NCI-H510A treated with DMSO at 0.1 percent for 48 hours (cell line): ENCODE measurements around the gene KRTAP1-1.
"Not testable (repeated sequence)": the region's sequence is repeated elsewhere in the genome, so short reads cannot be mapped to it uniquely, and the experiment has no call there.

Experiments
- DNase-seq: peaks from one replicate; lab custom pipeline; 2025; lab: John Stamatoyannopoulos, UW

KRTAP1-1 gene

GRCh38 chr17:41040783-41041571 is at the start of gene KRTAP1-1:
TSS of gene KRTAP1-1 (minus strand) at chr17:41041450. CDS start at chr17:41041397, 53 bp downstream.
- DNase-seq, result not testable (repeated sequence)

GRCh38 chr17:41088760-41089352 is 47.6 kb upstream of the KRTAP1-1 start:
- not testable (repeated sequence) for DNase-seq

GRCh38 chr17:41084100-41084856 is 43.0 kb upstream of the KRTAP1-1 start, which contains the start of gene KRTAP4-7:
TSS of gene KRTAP4-7 (plus strand) at chr17:41084150. CDS start at chr17:41084207, 57 bp downstream.
- DNase-seq, result not testable (repeated sequence)

- not testable (repeated sequence) for DNase-seq
Measured at GRCh38 chr17:41083427-41083826, 42.2 kb upstream of the KRTAP1-1 start.

GRCh38 chr17:41082626-41083025 is 41.4 kb upstream of the KRTAP1-1 start:
- DNase-seq, result no peak

- DNase-seq, result no peak
Measured at GRCh38 chr17:41076788-41077187, 35.5 kb upstream of the KRTAP1-1 start.

GRCh38 chr17:41073676-41074075 is 32.4 kb upstream of the KRTAP1-1 start:
- no peak for DNase-seq

GRCh38 chr17:41071606-41072360 is 30.5 kb upstream of the KRTAP1-1 start:
- DNase-seq, result no peak

GRCh38 chr17:41069031-41069430 is 27.8 kb upstream of the KRTAP1-1 start:
- no peak for DNase-seq

GRCh38 chr17:41067281-41067680 is 26.0 kb upstream of the KRTAP1-1 start:
- DNase-seq, result no peak

- no peak for DNase-seq
Measured at GRCh38 chr17:41065829-41066624, 24.8 kb upstream of the KRTAP1-1 start, which contains the start of gene KRTAP2-4. TSS of gene KRTAP2-4 (minus strand) at chr17:41065879. CDS start at chr17:41065845, 34 bp downstream.

- not testable (repeated sequence) for DNase-seq
Measured at GRCh38 chr17:41065016-41065689, 23.9 kb upstream of the KRTAP1-1 start.

GRCh38 chr17:41064301-41064700 is 23.1 kb upstream of the KRTAP1-1 start:
- DNase-seq, result no peak

- DNase-seq, result no peak
Measured at GRCh38 chr17:41063449-41063848, 22.2 kb upstream of the KRTAP1-1 start.

GRCh38 chr17:41061964-41062363 is 20.7 kb upstream of the KRTAP1-1 start:
- DNase-seq, result no peak

GRCh38 chr17:41060052-41060604 is 18.9 kb upstream of the KRTAP1-1 start, which contains the start of gene KRTAP2-3:
TSS of gene KRTAP2-3 (minus strand) at chr17:41060114. CDS start at chr17:41060050, 64 bp downstream.
- no peak for DNase-seq

- DNase-seq, result not testable (repeated sequence)
Measured at GRCh38 chr17:41059276-41060051, 18.2 kb upstream of the KRTAP1-1 start.

GRCh38 chr17:41058741-41059140 is 17.5 kb upstream of the KRTAP1-1 start:
- DNase-seq, result no peak

GRCh38 chr17:41057547-41057946 is 16.3 kb upstream of the KRTAP1-1 start:
- DNase-seq, result no peak
